Measurements from ENCODE around the gene MRPS15. TPM values are rescaled to one million over a fixed set of nuclear protein-coding genes. Genes with fewer than 3 reads are reported as not detected.

Gene MRPS15
- polyA plus RNA-seq, 3 donors: 36.2 to 68.1 (median 66.4) TPM

- H3K9me3 ChIP-seq (replicated peaks in 1 of 2; ENCODE audit: control insufficient read depth in 1 of 2, insufficient read depth in 1 of 2, low read length in 2 of 2): no peaks in the 10 kb centered on the region
- Mint-ChIP-seq H3K27me3 (ENCODE audit: low read depth in 3 of 3) (peaks cover 0 to 3% (median 1%) of the 10 kb centered on the region in 3 donors), H3K4me1 (peaks cover 7% of the 10 kb centered on the region), H3K27ac (no peak overlapping the region), H3K36me3 (peaks cover 18 to 19% of the 10 kb centered on the region in 2 donors), H3K4me3 (no peak overlapping the region), H3K9me3 (peaks cover 0 to 3% (median 0%) of the 10 kb centered on the region in 7 donors)
- H3K4me2 ChIP-seq (replicated peaks; ENCODE audit: extremely low read depth, low read length, poor library complexity, severe bottlenecking): no peak overlapping the region
- no peaks in the 10 kb centered on the region for H3K79me2 ChIP-seq (ENCODE audit: insufficient read depth, low read length)
- no peak for DNase-seq
- H3K27me3 ChIP-seq (ENCODE audit: control insufficient read depth in 2 of 2, insufficient read depth in 2 of 2, low read length in 2 of 2): no peaks in the 10 kb centered on the region
- 90% methylated on average over 4 of the region's 4 CpGs for WGBS (ENCODE audit: insufficient coverage)
- TF ChIP-seq CTCF (IDR thresholded peaks at IDR 0.05): no peak
- no peak overlapping the region for H2AFZ ChIP-seq (ENCODE audit: insufficient read depth, low read depth, low read length, poor library complexity, severe bottlenecking)
- H3K4me3 ChIP-seq (replicated peaks in 1 of 3; ENCODE audit: low read depth in 2 of 3, low read length in 3 of 3): no peak overlapping the region
- H3K4me1 ChIP-seq (ENCODE audit: control insufficient read depth in 1 of 2, insufficient read depth in 2 of 2, low read length in 2 of 2): no peaks in the 10 kb centered on the region
- no peaks in the 10 kb centered on the region for H3K36me3 ChIP-seq (replicated peaks in 1 of 2; ENCODE audit: control insufficient read depth in 1 of 2, insufficient read depth in 2 of 2, low read length in 2 of 2)
- no peaks in the 10 kb centered on the region for H4K20me1 ChIP-seq (ENCODE audit: insufficient read depth, low read length)
- intact Hi-C loops (cut with micrococcal nuclease): no loop called here
- H3K27ac ChIP-seq (ENCODE audit: low read depth in 1 of 2, low read length in 2 of 2): no peak overlapping the region
- H3K9ac ChIP-seq (ENCODE audit: insufficient read depth, low read length, poor library complexity, severe bottlenecking): no peak overlapping the region
These were observed 49.8 kb downstream of the MRPS15 start for GRCh38 chr1:36414384-36414783.

- WGBS (ENCODE audit: insufficient coverage): 53% methylated on average over 6 of the region's 11 CpGs
- no peak overlapping the region for H3K27ac ChIP-seq (ENCODE audit: low read depth in 1 of 2, low read length in 2 of 2)
- Mint-ChIP-seq H3K27ac (peak overlapping the region in 5 of 7 donors; percentile 3 to 83 (median 63)), H3K36me3 (peaks cover 32 to 36% of the 10 kb centered on the region in 2 donors), H3K4me3 (no peak overlapping the region), H3K27me3 (ENCODE audit: low read depth in 3 of 3) (peaks cover 0 to 3% (median 1%) of the 10 kb centered on the region in 3 donors), H3K4me1 (peaks cover 7% of the 10 kb centered on the region), H3K9me3 (peaks cover 0 to 3% (median 0%) of the 10 kb centered on the region in 7 donors)
- H3K27me3 ChIP-seq (ENCODE audit: control insufficient read depth in 2 of 2, insufficient read depth in 2 of 2, low read length in 2 of 2): no peaks in the 10 kb centered on the region
- intact Hi-C loops (cut with micrococcal nuclease): no loop called here
- no peak overlapping the region for H3K4me3 ChIP-seq (replicated peaks in 1 of 3; ENCODE audit: low read depth in 2 of 3, low read length in 3 of 3)
- no peak overlapping the region for H3K4me2 ChIP-seq (replicated peaks; ENCODE audit: extremely low read depth, low read length, poor library complexity, severe bottlenecking)
- no peak overlapping the region for H3K9ac ChIP-seq (ENCODE audit: insufficient read depth, low read length, poor library complexity, severe bottlenecking)
- no peaks in the 10 kb centered on the region for H4K20me1 ChIP-seq (ENCODE audit: insufficient read depth, low read length)
- DNase-seq: peak in 2 of 3 donors; percentile 32 to 45
- no peaks in the 10 kb centered on the region for H3K4me1 ChIP-seq (ENCODE audit: control insufficient read depth in 1 of 2, insufficient read depth in 2 of 2, low read length in 2 of 2)
- no peaks in the 10 kb centered on the region for H3K79me2 ChIP-seq (ENCODE audit: insufficient read depth, low read length)
- no peak for TF ChIP-seq CTCF (IDR thresholded peaks at IDR 0.05)
- H3K9me3 ChIP-seq (replicated peaks in 1 of 2; ENCODE audit: control insufficient read depth in 1 of 2, insufficient read depth in 1 of 2, low read length in 2 of 2): no peaks in the 10 kb centered on the region
- H2AFZ ChIP-seq (ENCODE audit: insufficient read depth, low read depth, low read length, poor library complexity, severe bottlenecking): no peak overlapping the region
- peaks cover 6 to 9% of the 10 kb centered on the region in 2 donors for H3K36me3 ChIP-seq (replicated peaks in 1 of 2; ENCODE audit: control insufficient read depth in 1 of 2, insufficient read depth in 2 of 2, low read length in 2 of 2)
These were observed 52.2 kb downstream of the MRPS15 start for GRCh38 chr1:36411674-36412648.

Measured in CD14-positive monocyte (primary cell).